HG03354 (cell line): ENCODE data around the gene LRP4.

Source experiments
- ATAC-seq: cut with Tn5 transposase; IDR thresholded peaks from one replicate; pipeline ENCODE4 v1.9.1; 2021; ENCODE audit warnings: mild to moderate bottlenecking; ENCODE audit not compliant: unreplicated experiment, poor library complexity, severe bottlenecking

LRP4 gene

GRCh38 chr11:46857666-46858065 lies 60.7 kb downstream of the LRP4 start:
- no peak for ATAC-seq

- no peak for ATAC-seq
Observed at GRCh38 chr11:46856605-46857343, 61.6 kb downstream of the LRP4 start.

GRCh38 chr11:46855863-46856262 lies 62.5 kb downstream of the LRP4 start:
- ATAC-seq, result no peak

- no peak for ATAC-seq
Observed at GRCh38 chr11:46855167-46855566, 63.2 kb downstream of the LRP4 start.

GRCh38 chr11:46850829-46851380 lies 67.4 kb downstream of the LRP4 start:
- ATAC-seq, result no peak

DNA sequence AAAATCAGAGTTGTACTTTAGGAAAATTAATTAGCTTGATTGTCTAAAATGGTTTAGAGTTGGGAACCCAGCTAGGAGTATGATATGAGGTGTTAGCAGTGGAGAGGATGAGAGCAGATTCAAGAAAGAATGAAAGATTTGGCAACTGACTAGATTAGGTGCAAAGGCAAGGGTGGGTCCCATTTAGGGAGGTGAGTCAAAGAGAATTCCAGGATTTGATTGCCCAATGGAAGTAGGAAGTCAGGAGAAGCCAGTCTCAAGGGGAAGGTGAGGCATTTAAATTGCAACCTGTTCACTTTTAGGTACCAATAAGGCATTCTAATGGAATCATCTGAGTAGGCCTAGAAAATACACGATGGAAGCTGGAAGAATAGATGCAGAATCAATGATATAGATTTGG lies 68.7 kb downstream of the LRP4 start:
- ATAC-seq, result no peak

DNA sequence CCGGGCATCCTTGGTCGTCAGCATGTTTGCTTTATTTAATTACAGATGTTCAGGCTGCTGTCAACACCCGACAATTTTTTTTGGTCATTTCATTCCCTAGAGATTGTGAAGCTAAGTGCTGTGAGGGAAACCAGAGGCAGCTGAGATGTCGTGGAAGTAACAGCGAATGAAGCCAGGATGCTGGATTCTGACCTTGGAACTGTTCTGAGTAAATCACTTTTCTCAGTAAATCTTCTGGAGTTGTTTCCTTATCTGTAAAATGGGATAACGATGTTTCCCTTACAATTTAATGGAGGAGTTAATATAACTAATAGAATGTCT lies 71.9 kb downstream of the LRP4 start:
- ATAC-seq, result peak; percentile 4

DNA sequence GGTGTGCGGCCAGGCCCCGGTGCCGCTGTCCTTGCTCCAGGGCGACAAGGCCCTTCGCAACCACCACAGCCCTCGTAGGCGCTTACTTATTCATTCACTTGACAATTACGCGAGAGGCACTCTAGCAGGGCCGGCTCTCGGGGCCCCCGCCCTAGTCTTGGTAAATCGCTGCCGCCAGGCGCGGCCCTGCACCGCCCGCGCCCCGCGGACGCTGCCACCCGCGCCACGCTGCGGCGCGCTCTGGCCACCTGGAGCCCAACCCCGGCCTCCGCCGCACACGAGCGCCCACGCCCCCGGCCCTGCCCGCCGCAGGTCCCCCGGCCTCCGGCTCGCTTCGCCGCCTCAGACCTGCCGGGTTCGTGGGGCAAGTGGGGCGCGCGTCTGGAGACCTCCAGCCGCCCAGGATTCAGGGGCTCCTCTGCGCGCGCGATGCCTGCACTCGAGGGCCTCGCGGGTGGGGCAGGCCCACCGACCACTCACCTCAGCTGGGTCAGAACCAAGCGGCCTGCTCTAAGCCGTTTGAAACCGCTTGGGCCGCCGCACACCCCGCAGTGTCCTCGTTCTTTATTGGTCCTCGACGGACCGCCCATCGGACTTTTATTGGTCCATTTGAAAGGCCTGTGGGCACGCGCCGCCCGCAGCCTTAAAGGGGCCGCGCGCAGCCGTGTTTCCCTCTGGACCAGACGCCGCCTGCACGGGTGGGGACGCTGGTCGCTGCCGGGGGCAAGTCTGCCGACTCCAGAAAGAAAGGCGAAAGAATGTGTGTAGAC lies 72.4 kb downstream of the LRP4 start, which contains the start of gene CKAP5:
Gene CKAP5 (minus strand): TSS at position 541 of the 770 bp plus-strand sequence. CDS start 25,049 bp downstream, outside the sequence.
- ATAC-seq, result peak; percentile 96

DNA sequence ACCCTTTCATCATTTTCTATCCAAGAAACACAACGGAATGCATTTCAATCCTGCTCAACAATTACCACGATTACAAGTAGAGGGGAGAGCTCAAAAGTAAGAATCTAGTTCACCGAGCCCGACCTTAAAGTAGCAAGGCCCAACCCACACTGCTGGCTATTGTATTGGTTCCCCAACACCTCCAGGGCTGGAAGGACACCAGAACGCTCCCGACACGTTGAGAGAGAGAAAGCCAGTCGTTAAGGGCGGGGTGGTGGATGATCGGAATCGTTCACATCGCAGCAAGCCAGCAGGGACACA lies 73.0 kb downstream of the LRP4 start:
- ATAC-seq, result no peak

GRCh38 chr11:46840116-46840515 lies 78.2 kb downstream of the LRP4 start:
- no peak for ATAC-seq

- ATAC-seq, result no peak
Observed at GRCh38 chr11:46838501-46838900, 79.8 kb downstream of the LRP4 start.

DNA sequence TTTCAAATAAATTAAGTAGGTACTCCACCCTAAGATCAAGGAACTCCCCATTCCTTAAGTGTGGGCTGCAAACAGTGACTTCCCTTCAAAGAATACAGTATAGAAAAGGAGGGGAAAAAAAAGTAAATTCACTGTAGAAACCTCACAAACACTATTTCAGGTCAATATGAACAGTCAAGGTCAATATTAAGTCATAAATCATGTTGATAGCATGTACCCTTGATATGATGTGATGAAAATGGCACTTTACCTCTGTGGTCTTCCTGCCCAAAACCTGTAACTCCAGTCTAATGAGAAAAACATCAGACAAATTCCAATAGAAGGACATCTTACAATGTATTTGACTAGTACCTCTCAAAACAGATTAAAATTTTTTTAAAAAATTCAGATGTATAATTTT lies 80.5 kb downstream of the LRP4 start:
- no peak for ATAC-seq

DNA sequence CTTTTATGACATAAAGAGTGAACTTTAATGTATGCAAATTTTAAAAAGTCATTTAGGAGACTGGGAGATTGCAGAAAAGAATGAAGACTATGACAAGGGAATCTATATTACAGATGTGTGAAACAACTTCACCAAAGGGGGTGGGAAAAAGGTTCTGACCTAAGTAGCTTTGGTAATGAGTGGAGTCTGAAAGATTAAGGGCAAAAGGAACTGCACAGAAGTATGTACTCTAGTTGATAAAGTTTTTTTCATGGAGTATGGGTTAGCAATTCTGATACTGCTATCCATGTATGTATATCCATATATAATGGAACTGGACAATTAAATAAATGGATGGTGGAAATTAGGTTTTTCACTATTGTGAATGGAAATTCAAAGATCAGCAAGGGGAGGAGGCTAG lies 81.5 kb downstream of the LRP4 start:
- no peak for ATAC-seq

DNA sequence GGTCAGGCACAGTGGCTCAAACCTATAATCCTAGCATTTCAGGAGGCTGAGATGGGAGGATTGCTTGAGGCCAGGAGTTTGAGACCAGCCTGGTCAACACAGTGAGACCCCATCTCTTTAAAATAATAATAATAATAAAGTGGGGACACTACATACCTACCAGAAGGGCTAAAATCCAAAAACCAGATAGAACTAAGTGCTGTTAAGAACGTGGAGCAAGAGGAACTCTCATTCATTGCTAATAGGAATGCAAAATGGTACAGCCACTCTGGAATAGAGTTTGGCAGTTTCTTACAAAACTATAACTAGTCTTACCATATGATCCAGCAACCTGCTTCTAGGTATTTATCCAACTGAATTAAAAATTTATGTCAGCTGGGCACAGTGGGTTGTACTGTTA lies 81.9 kb downstream of the LRP4 start:
- ATAC-seq, result no peak

- no peak for ATAC-seq
Observed at GRCh38 chr11:46835897-46836296, 82.5 kb downstream of the LRP4 start.

GRCh38 chr11:46834821-46835220 lies 83.5 kb downstream of the LRP4 start:
- ATAC-seq, result no peak

DNA sequence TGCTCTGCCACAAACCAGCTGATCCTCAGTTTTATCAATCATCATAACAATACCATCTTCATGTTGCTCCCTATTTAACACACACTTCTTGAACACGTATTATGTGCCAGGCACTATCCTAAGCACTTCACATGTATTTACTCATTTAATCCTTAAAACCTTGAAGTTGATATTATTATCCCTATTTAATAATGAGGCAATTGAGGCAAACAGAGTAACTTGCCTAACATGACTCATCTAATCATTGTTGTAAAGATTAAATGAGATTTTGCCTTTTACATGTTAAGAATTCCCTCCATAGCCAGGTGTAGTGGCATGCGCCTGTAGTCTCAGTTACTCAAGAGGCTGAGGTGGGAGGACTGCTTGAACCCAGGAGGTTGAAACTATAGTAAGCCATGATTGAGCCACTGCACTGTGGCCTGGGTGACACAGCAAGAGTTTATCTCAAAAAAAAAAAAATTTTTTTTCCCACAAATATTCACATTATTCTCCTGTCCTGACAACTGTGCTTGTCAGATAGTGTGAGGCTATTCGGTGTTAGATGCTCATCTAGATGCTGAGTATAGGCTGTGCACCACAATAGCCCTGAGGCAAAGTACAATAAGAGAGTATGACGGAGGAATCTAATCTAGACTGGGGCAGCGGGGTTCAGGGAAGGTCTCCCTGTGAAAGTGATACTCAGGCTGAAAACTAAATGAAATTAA lies 85.7 kb downstream of the LRP4 start:
- ATAC-seq, result no peak

DNA sequence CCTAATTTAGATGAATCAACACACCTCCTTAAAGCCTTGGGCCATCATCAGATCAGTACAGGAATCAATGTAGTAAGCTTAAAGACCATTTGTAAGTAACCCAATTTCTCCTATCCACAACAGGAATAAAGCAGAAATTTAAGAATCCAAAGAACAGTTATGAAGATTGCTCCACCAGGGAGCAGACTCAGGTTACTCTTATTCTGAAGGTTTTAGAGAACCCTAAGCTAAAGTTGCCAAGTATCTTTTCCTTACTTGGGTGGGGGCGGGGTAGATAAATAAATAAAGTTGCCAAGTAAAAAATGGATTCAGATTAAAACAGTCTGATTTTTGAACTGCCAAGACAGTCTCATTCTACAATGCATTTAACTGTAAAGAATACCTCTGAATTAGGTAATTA lies 90.4 kb downstream of the LRP4 start:
- ATAC-seq, result no peak

DNA sequence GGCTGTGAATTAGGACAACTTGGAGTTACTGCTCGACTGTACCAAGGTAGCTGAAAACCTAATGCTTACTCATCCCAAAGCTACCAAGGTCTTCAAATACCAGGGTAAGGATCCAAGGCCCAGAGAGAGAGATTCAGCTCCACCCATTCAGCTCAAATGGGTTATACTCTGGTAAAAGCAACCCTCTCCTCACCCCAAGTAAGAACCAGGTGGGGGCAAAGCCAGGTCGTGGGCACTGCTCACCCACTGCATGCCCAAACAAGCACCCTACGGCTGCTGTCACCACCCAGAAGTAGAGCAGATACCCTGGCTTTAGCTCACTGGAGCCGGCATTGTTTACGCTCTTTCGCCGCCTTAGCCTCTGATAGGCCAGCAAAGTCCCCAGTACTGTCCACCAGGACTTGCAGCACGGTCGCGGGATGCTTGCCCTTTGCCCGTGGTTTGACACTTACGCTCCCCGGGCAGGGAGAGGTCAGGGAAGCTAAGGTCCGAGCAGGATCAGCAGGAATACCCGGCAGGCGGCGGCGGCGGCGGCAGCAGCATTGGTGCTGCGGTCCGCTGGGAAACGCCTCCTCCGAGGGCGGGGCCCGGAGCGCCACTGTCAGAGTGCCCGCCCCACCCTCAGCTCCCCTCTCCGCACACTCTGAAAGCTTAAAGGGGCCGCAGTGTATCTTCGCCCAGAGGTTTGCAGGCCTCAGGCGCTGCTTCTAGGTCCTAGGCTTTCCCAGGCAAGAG lies 91.9 kb downstream of the LRP4 start:
- peak; percentile 99 for ATAC-seq

DNA sequence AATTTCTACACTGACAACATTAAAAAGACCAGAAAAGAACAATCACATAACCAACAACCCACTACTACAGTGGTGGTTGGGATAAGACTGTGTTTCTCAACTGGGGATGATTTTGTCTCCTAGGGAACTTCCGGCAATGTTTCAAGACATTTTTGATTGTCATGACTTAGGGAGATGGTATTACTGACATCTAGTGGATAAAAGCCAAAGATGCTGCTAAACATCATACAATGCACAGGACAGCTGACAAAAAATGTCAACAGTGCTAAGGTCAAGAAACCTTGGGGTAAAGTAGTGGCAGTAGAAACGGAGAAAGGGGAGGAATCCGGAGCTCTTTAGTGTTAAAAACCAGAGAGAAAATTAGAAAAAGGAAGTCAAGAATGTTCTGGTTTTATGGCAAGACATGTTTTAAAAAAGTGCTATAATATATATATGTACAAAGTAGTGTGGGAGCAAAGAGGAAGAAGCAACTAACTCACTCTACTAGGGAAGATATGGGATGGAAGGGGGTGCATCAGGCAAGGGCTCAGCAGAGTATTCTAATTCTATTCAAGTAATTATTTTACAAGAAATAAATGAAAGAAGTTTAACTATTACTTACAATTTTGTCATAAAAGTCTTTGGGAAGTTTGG lies 109.4 kb downstream of the LRP4 start:
- ATAC-seq, result no peak
